HG03565 (cell line): ENCODE data around the gene FADS3.

Experiments
- ATAC-seq: cut with Tn5 transposase; IDR thresholded peaks from one replicate; pipeline ENCODE4 v1.9.1; 2021; ENCODE audit warnings: mild to moderate bottlenecking, moderate library complexity; ENCODE audit not compliant: unreplicated experiment

The FADS3 gene

DNA sequence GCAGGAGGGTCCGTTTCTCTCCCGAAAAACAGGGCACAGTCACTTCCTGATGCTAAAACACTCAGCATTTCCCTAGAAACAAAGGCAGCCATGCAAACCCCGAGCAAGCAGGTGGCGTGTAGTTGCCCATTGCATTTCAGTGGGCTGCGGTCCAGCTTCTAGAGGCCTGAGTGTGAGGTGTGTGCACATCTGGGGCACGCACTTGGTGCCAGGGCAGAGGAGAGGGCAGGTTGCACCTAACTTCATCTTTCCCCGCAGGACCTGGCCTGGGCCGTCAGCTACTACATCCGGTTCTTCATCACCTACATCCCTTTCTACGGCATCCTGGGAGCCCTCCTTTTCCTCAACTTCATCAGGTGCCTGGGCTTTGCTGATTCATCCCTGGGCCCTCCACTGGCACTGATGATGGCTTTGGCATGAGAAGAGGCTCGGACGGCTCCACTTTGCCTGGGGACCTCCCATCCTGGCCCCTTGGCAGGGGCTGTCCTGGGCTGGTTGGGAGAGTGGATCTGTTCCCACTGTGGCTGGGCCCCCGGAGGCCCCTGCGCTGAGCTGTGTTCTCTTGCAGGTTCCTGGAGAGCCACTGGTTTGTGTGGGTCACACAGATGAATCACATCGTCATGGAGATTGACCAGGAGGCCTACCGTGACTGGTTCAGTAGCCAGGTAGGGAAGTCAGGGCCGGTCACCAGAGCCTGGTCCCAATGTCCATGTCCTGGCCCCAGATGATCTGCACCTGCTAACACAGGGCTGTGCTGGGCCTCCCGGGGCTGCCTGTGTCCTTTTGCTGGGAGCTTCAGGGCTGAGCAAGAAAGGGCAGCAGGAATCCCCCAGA is 28.4 kb downstream of the FADS3 start:
- ATAC-seq = no peak

DNA sequence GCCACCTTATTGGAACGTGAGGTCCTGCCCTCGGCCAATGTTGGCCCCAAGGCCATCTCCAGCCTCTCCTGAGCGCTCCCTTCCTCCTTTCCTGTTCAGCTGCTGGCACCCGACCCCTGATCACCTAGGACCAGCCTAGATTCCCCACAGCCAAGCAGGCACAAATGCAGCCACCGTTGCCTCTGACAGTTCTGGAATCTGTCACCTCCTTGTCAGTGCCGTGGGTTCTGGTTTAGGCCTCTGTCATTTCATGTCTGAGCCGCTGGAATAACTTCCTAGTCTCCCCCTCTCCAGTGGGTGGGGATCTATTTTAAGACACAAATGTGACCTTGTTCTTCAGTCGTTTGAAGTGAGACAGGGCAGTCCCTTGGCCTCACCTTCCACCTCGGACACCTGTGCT is 29.7 kb downstream of the FADS3 start:
- no peak for ATAC-seq

DNA sequence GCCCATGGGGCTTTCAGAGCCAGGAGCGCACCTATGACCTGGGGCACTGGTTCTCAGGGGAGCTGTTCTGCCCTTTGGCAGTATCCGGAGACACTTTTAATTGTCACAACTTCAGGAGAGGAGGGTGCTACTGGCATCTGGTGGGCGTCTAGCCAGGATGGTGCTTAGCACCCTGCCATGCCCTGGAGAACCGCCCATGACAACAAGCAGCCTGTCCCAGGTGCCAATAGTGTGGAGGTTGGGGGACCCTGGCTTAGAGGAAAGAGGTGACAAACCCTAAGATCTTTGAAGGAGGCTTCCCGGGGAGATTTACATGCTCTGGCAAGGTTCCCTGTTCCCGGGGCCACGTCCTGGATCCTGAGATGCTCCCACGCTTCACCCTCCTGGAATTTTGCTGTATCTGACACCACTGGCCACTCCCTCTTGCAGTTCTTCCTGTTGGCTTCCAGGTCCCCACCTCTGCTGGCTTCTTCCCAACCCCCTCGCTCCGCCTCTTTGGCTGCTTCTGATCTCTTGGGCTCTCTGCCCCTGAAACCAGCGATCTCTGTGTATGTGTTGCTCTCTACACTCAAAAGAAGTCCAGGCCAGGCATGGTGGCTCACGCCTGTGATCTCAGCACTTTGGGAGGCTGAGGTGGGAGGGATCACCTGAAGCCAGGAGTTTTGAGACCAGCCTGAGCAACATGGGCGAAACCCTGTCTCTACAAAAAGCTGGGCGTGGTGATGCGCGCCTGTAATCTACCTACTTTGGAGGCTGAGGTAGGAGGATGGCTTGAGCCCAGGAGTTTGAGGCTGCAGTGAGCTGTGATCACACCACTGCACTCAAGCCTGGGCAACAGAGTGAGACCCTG is 31.1 kb downstream of the FADS3 start:
- ATAC-seq = no peak

DNA sequence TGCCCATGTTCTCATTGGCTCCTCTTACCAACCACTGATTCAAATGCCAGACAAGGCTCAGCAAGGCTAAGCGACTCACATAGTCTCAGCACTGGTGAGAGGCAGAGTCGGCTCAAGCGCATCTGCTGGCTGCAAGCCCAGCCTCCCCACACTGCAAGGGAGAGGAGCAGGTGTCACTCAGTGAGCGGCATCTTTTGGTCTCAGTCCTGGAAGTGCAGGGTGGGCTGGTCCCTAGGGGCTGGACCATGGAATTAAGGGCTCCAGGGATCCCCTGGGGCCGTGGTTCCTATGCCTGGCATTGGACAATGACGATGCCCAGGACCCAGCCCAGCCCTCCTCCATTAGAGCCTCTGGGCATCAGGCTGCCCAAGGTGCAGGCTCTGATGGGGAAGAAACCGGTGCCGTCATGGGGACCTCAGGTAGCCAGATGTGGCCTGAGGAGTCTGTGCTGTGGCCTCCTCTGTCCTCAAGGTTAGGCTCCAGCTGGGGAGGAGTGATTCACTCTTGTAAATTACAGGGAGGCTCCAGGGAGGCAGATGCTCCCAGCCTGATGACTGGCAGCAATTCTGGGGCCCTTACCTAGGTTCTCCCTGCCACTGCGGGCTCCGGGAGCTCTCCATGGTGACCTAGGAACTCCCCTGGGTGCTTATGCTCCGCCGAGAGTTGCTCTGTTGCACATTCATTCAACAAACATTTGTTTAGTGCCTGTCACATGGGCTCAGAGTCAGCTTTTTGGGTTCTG is 35.2 kb downstream of the FADS3 start:
- no peak for ATAC-seq

DNA sequence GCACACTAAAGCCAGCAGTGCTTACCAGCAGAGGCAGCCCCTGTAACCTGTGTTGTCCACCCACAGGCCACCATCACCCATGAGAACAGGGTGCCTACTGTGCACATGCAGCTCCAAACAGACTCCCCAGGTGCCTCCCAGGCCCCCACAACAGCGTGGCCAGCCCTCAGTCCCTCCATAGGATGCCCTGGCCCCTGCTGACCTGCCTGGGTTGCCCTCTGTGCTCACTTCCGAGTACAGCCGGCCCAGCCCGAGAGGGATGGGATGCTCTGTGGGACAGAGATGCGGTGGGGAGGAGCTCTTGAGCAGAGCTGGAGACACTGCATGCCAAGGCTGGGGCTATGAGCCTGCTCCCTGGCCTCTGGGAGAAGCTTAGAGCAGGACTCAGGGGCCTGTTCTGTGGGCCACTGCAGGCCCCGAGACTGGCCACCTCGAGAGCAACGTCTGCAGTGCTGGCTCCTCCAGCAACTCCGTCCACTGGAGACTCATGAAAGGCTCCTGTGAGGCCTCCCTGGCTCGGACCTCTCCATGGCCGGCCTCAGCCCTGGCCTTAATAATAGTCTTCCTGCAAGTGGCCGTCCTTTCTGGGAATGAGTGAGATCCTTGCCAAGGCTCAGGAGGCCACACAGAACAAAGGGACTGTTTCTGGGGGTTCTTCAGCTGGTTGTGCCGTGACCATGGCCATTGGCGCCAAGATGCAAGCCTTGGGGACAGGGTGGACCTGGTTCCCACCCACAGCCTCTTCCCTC is 36.2 kb downstream of the FADS3 start:
- ATAC-seq = no peak

DNA sequence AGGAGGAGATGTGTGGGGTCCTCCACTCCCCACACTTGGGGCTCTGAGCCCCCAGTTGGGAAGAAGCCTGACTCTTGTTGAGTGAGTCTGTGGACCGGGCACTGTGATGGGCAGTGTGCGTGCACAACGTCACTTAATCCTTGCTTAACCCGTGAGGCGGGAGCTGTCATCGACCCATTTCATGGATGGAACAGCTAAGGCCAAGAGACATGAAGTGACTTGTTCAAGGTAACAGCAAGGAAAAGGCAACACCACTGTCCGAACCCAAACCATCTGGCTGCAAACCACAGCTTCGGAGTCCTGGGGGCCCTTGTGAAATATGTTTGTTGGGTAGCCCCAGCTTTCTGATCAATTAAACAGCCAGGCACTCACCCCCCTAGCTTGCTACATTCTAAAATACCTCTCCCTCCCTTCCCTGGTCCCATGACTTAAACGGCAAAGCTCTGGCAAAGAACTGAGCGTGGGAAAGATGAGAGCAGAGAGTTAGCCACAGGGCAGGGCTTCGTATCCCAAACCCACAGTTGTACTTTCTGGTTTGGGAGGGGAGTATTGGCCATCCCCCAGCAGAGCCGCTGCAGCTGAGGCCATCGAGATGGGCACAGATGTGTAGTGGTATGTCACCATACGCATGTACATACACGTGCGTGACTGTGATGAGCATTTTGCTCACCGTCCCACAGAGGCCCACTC is 37.0 kb downstream of the FADS3 start:
- no peak for ATAC-seq

DNA sequence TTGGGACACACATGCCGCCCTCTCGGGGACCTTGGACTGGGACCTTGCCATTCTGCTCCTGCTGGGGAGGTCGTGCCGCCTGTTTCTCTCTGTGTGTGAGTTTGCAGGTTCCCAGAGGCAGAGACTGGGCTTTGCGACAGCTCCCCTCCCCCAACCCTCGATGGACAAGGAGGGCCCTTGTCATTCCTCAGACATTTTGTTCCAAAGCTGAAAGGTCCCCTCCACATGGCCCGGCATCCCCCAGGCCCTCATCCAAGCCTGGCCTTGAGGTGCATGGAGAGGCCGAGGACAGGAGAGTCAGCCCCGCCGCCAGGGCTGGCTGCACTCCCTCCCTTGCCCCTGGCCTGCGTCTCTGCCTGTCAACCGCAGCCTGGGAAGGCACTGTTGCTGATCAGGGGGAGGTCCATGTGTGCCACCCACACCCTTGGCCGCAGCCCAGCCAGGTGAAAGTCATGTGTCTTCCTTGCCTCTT is 37.6 kb downstream of the FADS3 start:
- ATAC-seq = no peak

DNA sequence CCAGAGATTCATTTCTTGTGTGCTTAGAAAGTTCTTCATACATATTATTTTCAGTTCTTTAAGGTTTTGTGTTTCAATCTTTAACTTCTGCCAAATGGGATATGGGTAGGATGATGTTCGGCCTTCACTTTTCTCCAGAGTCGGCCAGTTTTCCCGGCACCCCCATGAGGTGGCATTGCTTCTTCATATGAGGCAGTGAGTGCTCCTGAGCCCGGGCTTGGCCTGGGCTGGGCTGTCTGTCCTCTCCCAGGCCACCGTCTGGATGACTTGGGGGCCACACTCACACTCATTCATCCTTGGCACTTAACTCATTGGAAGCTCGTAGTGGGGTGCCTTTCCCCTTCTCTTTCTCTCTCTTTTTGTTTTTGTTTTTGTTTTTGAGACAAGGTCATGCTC is 39.4 kb downstream of the FADS3 start:
- ATAC-seq = no peak

DNA sequence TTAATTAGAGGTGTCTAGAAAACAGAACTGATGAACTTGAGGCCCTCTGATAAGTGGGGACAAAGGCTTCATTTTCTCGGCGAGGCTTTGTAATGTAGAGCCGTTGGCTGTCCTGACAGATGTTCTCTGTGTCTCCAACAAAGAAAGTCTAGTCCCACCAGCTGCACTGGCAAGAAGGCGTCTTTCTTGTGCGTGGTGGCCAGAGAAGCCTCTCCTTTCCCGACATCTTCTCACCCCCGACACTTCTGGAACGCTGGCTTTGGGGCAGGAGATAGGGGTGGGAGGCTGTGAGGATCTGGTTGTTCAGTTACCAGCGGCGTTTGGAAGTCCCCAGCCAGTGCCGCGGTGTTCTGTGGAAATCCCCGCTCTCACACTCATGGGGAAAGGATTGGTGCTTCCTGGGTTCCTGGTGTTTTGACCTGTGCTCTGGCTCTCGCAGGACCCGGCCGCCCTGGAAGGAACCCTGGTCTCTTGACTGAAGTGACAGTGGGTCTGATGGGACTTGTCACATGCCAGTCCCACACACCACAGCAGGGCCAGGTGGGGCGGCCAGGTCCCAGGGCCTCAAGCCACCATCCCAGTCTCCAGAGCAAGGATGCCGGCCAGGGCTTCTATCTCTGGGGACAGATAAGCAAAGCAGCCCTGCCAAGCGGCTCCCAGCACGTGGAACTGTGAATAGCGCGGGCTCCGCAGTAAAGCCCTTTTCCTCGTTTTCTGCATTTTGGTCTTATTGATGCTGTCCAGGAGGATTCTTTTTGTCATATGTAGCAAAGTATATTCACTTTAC is 40.0 kb downstream of the FADS3 start:
- no peak for ATAC-seq

DNA sequence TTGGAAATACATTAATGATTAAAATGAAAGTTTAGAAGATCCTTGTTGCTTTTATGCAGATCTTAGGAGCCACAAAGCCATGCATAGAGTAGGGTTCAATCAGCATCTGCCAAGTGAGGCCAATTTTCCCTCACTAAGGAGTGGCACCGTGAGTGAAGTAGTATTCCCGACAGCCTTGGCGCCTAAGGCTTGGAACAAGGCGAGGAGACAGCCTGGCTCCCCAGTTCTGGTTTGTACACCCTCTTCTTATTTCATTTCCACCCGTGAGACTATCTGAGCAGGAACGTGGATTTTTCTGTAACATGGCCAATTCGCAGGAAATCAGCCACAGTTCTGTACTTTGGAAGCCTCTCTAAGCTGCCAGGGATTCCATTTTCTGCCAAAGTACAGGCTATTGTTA is 40.7 kb downstream of the FADS3 start:
- ATAC-seq = no peak

DNA sequence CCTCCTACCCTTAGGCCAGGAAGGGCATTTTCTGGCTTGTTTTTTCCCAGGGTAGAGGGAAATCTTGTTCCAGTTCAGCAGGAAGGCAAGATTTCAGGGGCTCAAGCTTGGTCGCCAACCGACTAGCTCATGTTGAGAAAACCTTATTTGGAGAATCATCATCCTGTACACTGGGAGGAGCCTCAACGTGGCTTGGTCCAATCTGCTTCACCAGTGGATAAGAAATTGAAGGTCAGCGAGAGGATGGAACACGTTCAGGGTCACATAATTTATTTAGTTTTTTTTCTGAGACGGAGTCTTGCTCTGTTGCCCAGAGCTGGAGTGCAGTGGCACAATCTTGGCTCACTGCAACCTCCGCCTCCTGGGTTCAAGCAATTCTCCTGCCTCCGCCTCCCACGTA is 42.7 kb downstream of the FADS3 start:
- ATAC-seq = no peak

DNA sequence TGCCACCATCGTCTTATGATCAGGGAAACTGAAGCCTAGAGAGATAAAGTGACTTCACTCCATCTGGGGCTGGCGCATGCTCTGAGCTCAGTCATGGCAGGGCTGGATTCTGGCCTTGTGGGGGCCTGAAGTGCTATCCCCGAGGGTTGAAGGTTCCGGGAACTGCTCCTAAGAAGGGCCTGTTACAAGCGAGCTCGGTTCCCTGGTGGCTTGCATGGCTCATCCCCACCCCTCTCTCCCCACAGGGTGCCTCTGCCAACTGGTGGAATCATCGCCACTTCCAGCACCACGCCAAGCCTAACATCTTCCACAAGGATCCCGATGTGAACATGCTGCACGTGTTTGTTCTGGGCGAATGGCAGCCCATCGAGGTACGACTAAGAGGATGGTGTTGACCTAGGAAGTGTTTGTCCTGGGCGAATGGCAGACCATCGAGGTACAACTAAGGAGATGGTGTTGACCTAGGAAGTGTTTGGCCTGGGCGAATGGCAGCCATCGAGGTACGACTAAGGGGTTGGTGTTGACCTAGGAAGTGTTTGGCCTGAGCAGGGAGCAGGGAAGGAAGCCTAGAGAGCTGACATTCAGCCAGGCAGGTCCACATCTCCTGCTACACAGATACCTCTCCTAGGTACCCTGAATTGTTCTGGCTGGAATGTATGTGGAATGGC is 43.3 kb downstream of the FADS3 start:
- no peak for ATAC-seq

DNA sequence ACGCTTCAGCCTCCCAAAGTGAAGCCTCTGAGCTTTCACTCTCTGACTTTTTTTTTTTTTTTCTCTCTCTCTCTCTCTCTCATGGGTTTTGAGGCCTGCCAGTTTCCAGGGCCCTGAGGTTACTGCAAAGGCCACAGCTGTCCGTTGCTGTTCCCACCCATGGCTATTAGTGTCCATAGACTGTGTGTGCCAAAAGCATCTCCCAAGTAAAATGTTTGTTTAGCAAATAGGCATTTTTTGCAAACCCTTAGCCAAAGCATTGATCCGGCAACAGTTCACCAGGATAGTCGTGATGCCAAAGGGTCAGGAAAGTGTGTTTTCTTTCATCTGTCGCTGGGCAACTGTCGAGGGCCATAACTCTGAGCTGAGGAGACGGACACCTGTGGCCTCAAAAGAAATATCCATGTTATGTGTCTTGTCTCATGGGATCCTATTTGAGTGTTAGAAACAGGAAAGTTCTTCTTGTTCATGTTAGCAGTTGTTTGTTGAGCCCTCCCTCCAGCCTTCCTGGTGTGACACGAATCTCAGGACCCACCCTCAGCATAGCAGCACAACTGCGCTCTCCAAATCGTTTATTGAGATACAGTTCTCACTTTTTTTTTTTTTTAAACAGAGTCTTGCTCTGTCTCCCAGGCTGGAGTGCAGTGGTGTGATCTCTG is 44.9 kb downstream of the FADS3 start:
- ATAC-seq = no peak

DNA sequence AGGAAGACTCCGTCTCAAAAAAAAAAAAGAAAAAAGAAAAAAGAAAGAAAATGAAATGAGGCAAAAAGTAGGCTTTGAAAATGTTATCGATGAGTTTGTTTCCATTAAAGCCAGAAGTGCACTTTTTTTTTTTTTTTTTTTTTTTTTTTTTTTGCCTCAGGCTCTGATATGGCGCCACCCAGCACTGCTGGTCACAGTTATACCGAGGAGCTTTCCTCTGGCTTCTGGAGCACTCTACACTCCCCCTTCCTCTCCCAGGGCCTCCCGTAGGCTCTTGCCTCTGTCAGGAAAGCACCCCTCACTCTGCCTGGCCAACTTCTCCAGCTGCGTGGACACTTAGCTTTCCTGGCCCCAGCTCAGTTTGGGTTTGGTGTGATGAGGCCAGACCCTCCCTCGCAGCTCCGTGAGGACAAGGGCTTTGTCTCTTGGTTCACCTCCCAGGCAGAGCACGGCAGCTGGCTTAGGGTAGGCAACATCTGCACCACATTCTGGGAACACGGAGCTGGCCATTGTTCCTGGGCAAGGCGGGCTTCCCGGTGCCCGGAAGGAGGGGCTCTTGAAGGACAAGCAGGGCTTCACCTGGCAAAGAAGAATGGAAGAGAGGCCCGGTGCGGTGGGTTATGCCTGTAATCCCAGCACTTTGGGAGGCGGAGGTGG is 46.3 kb downstream of the FADS3 start:
- ATAC-seq = no peak

DNA sequence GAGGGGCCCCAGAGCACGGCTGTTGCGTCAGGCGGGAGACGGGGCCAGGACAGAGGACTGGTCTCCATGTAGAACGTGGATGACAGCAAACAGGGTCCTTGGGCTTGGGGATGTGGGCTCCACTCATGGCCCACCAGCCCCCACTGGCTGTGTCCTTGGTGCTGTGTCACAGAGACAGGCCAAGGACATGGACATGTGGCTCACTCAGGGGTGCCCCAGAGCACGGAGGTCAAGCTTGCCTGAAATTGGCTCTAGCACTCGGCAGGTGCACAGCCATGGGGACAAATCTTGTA is 48.9 kb downstream of the FADS3 start:
- ATAC-seq = no peak

DNA sequence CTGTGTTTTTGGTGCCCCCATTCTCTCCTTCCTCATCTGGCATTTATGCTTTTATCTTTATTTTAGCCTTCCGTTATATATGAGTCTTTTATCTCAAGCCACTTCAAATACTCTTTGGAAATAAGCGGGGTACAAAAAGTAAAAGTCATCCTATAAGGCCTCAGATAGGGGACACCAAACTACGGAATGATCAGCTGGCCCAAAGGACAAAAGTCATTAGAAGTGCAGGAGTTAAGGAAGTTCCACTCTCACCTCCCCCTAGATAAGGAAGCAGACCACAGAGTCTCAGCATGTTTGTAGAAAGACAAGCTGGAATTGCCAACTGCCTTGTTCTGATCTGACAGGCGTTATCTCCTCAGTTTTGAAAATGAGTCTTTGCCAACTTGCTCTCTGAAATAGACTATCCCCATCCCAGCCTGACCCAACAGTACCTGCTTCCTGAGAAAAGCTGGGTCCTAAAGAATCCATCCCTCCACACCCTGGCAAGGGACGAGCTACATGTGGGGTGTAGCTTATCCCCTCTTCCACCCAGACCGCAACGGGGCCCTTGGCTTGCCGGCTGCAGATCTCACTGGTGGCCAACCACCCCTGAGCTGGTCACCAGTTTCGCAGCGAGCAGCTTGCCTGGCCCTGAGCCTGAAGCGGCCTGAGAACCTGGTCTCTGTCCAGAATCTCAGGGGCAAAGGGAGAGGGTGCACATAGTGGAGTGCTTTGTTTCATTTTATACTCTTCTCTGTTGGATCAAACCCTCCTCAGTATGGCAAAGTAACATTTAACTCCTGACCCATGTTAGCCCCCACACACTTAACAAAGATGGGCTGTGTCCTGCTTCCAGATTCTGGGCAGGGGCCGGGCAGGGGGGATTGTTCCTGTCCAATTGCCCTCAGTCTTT is 49.5 kb downstream of the FADS3 start:
- no peak for ATAC-seq

DNA sequence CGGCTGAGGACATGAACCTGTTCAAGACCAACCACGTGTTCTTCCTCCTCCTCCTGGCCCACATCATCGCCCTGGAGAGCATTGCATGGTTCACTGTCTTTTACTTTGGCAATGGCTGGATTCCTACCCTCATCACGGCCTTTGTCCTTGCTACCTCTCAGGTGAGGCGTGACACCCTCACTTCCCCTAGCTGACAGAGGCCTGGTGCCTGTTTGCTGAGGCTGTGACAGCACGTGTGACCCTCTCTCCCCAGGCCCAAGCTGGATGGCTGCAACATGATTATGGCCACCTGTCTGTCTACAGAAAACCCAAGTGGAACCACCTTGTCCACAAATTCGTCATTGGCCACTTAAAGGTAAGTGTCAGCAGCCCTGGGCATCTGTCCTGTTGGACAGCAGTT is 51.0 kb downstream of the FADS3 start:
- no peak for ATAC-seq
